ENCODE measurements around the gene WNT1.

WNT1 gene

GRCh38 chr12:48995086-48995879, 17.2 kb downstream of the WNT1 start:
- H3K36me3 ChIP-seq (ENCODE audit: insufficient read depth, low read length) = no peaks in the 10 kb centered on the region
- H3F3A ChIP-seq (ENCODE audit: low read depth) = no peaks in the 10 kb centered on the region
- peak overlapping the region; percentile 34 for H3K4me3 ChIP-seq (ENCODE audit: low read length, poor library complexity, severe bottlenecking)
- H3K79me2 ChIP-seq (ENCODE audit: insufficient read depth, low read length) = no peaks in the 10 kb centered on the region
- peak overlapping the region; percentile 89 for H2AFZ ChIP-seq (ENCODE audit: low read length)
- H3K27me3 ChIP-seq (ENCODE audit: insufficient read depth, low read length, poor library complexity, severe bottlenecking) = no peaks in the 10 kb centered on the region
- H3K9me2 ChIP-seq (replicated peaks; ENCODE audit: low read depth, low read length) = no peaks in the 10 kb centered on the region
- H3K4me1 ChIP-seq (ENCODE audit: insufficient read depth, low read length, poor library complexity, severe bottlenecking) = peaks cover 10% of the 10 kb centered on the region
- peak overlapping the region; percentile 61 for H3K4me2 ChIP-seq (ENCODE audit: low read depth, low read length, poor library complexity, severe bottlenecking)
- no peaks in the 10 kb centered on the region for H4K20me1 ChIP-seq (ENCODE audit: insufficient read depth, low read length, poor library complexity, severe bottlenecking)
- H3K9ac ChIP-seq (ENCODE audit: low read depth, low read length, poor library complexity, severe bottlenecking) = no peak overlapping the region
- TF ChIP-seq CTCF (conservative IDR thresholded peaks at IDR 0.05; ENCODE audit: low read length) (peak; percentile 74), EZH2phosphoT487 (IDR thresholded peaks at IDR 0.05; ENCODE audit: borderline replicate concordance) (no peak)
- H3K9me3 ChIP-seq (ENCODE audit: insufficient read depth, low read depth, low read length) = no peaks in the 10 kb centered on the region

- no peaks in the 10 kb centered on the region for H3K9me3 ChIP-seq (ENCODE audit: insufficient read depth, low read depth, low read length)
- H3F3A ChIP-seq (ENCODE audit: low read depth) = no peaks in the 10 kb centered on the region
- peak overlapping the region; percentile 68 for H3K4me2 ChIP-seq (ENCODE audit: low read depth, low read length, poor library complexity, severe bottlenecking)
- H2AFZ ChIP-seq (ENCODE audit: low read length) = peak overlapping the region; percentile 84
- H4K20me1 ChIP-seq (ENCODE audit: insufficient read depth, low read length, poor library complexity, severe bottlenecking) = no peaks in the 10 kb centered on the region
- no peaks in the 10 kb centered on the region for H3K9me2 ChIP-seq (replicated peaks; ENCODE audit: low read depth, low read length)
- peaks cover 8% of the 10 kb centered on the region for H3K4me1 ChIP-seq (ENCODE audit: insufficient read depth, low read length, poor library complexity, severe bottlenecking)
- no peaks in the 10 kb centered on the region for H3K36me3 ChIP-seq (ENCODE audit: insufficient read depth, low read length)
- no peaks in the 10 kb centered on the region for H3K27me3 ChIP-seq (ENCODE audit: insufficient read depth, low read length, poor library complexity, severe bottlenecking)
- H3K9ac ChIP-seq (ENCODE audit: low read depth, low read length, poor library complexity, severe bottlenecking) = peak overlapping the region; percentile 41
- TF ChIP-seq CTCF (conservative IDR thresholded peaks at IDR 0.05; ENCODE audit: low read length) = peak; percentile 57
- TF ChIP-seq EZH2phosphoT487 (IDR thresholded peaks at IDR 0.05; ENCODE audit: borderline replicate concordance) = no peak
- H3K4me3 ChIP-seq (ENCODE audit: low read length, poor library complexity, severe bottlenecking) = peak overlapping the region; percentile 68
- no peaks in the 10 kb centered on the region for H3K79me2 ChIP-seq (ENCODE audit: insufficient read depth, low read length)
Measured at GRCh38 chr12:48996794-48997718, 18.9 kb downstream of the WNT1 start.

DNA sequence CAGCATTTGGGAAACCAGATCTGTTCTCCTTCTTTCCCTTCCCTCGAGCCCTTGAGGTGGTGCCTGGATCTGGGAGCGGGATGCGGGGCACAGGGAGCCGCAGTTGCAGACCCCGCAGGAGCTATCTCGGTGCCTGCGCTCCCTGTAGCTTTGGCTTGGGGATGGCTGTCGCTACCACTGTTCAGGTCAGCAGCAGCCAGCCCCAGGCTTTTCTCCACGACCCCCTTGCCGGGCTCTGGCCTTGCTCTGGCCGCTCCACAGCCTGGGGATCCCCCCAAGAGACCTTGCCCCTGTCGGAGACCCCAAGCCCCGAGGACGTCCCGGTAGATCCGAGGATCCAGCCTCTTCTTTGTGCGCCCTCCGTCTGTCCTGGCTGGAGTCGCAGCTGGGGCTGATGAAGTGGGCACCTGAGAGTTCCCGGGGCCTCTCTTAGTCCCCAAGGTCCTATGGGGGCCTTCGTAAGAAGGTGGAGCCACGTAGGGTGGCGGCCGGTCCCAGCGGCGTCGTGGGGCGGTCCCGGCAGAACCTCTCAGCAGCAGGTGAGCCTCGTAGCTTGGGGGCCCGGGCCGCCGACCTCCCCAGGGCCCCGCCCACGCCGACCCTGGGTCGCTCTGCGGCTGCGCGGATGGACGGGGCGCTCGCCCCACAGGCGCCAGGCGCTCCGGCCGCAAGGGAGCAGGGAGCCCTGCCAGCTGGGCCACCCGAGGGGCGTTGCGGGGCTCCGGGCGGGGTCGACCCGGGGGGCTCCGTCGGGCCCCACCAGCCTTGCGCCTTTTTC, 19.8 kb downstream of the WNT1 start:
- Histone ChIP-seq H3F3A (ENCODE audit: low read depth) (no peaks in the 10 kb centered on the region), H3K9ac (ENCODE audit: low read depth, low read length, poor library complexity, severe bottlenecking) (no peak overlapping the region), H3K79me2 (ENCODE audit: insufficient read depth, low read length) (no peaks in the 10 kb centered on the region), H3K4me2 (ENCODE audit: low read depth, low read length, poor library complexity, severe bottlenecking) (no peak overlapping the region), H2AFZ (ENCODE audit: low read length) (no peak overlapping the region), H3K9me3 (ENCODE audit: insufficient read depth, low read depth, low read length) (no peaks in the 10 kb centered on the region), H3K4me1 (ENCODE audit: insufficient read depth, low read length, poor library complexity, severe bottlenecking) (peaks cover 8% of the 10 kb centered on the region), H3K36me3 (ENCODE audit: insufficient read depth, low read length) (no peaks in the 10 kb centered on the region; the same call in 1 of the 2 replicates), H4K20me1 (ENCODE audit: insufficient read depth, low read length, poor library complexity, severe bottlenecking) (no peaks in the 10 kb centered on the region), H3K4me3 (ENCODE audit: low read length, poor library complexity, severe bottlenecking) (no peak overlapping the region), H3K9me2 (replicated peaks; ENCODE audit: low read depth, low read length) (no peaks in the 10 kb centered on the region), H3K27me3 (ENCODE audit: insufficient read depth, low read length, poor library complexity, severe bottlenecking) (no peaks in the 10 kb centered on the region)
- no peak for TF ChIP-seq EZH2phosphoT487 (IDR thresholded peaks at IDR 0.05; ENCODE audit: borderline replicate concordance)
- no peak for TF ChIP-seq CTCF (conservative IDR thresholded peaks at IDR 0.05; ENCODE audit: low read length)

Measured in Loucy (cell line).